Adipose tissue (tissue), 3 donors: ENCODE results near the gene CBX3. TPM values are rescaled to one million over a fixed set of nuclear protein-coding genes. Genes with fewer than 3 reads are reported as not detected.
"Not testable (repeated sequence)": the region's sequence is repeated elsewhere in the genome, so short reads cannot be mapped to it uniquely, and the experiment has no call there.

Experiments used
- H3K27ac ChIP-seq: one replicate; pipeline ENCODE4 v1.5.1; 2013; ENCODE audit warnings: low read depth, low read length
- WGBS, 3 donors: extraction: QIAGEN DNeasy Blood & Tissue Kit; methylation state at CpG; one replicate each; pipeline ENCODE4 v1.1.7; 2013; 5-methylcytosine and 5-hydroxymethylcytosine counted together
- polyA plus RNA-seq, 3 donors: library from polyadenylated mRNA; stranded (reverse); fragments of 200-250 nt; gene quantifications; one replicate each; pipeline ENCODE4 v1.2.3, GENCODE V29; 2013
- donor health status: healthy with polysubstance abuse.
- donor health status: Bipolar disorder and iron deficiency.
- donor health status: healthy.

Gene CBX3
- polyA plus RNA-seq, 3 donors: 37.3 to 132 (median 89.6) TPM

DNA sequence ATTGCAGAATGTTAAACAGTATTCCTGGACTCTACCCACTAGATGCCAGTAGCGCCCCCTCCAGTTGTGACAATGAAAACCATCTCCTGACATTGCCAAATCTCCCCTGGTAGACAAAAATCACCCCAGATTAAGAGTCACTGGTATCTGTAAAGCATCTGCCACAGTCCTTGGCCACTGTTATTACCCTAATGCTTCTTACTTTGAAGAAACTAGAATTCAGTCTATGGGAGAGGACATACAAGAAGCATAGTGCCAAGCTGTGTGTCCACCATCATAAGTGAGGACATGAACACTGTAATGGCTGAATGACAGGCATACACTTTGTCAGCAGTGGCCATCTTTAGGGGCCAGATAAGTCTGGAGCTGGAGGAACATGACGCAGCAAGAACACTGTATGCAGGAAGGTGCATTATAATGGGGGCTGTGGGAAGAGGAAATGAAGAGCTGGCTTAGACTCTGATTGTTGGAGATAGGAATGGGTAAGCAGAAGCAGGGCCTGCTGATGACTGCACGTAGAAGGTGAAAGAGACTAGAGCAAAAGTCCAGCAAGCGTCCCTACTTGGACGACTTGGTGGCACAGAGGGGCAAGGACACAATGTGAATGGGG lies 32.5 kb downstream of the CBX3 start:
- 59 to 76% (median 63%) methylated on average over 5 of the region's 5 CpGs for WGBS, 3 donors
- H3K27ac ChIP-seq: no peak overlapping the region

DNA sequence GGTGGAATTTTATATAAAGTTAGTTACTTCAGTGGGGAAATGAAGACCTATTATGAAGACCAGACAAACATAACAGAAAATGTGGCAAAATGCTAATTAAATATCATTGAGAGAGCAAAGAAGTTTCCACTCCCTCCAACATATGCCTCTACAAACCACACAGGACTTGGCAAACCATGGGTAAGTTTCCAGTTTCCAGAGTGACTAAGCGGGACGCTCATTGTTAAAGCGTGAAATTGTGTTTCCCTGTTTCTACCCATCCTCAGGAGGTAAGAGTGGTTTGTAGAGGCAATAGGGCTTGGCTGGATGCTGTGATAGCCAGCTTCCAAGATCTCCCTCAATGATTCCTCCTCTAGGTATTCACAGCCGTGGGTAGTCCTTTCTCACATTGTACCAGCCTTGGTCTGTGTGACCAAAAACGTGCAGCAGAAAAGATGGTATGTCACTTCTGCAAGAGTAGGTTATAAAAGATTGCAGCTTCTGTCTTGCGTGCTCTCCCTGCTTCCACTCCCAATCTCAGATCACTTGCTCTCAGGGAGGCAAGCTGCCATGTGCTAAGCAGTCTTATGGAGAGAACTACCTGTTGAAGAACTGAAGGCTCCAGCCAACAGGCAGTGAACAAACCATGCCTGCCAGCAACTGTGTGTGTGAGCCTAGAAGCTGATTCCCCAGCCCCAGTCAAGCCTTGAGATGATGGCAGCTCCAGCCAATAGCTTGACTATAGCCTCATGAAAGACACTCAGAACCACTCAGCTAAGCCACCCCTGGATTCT lies 35.7 kb downstream of the CBX3 start:
- 80 to 90% (median 81%) methylated on average over 6 of the region's 6 CpGs for WGBS, 3 donors
- H3K27ac ChIP-seq: no peak overlapping the region

DNA sequence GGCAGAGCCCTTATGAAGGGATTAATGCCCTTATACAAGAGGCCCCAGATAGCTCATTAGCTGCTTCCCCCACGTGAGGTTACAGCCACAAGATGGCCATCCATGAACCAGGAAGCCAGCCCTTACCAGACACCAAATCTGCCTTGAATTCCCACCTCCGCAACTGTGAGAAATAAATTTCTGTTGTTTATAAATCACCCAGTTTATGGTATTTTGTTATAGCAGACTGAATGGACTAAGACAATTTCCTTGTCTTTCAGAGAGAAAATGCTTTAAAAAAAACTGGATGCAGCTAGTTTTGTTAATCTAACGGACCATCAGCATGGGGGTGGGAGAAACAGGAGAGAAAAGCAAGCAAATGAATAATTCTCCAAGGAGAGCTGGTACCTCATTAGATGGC lies 36.5 kb downstream of the CBX3 start:
- 61 to 69% (median 61%) methylated on average over 3 of the region's 3 CpGs for WGBS, 3 donors
- H3K27ac ChIP-seq: no peak overlapping the region

DNA sequence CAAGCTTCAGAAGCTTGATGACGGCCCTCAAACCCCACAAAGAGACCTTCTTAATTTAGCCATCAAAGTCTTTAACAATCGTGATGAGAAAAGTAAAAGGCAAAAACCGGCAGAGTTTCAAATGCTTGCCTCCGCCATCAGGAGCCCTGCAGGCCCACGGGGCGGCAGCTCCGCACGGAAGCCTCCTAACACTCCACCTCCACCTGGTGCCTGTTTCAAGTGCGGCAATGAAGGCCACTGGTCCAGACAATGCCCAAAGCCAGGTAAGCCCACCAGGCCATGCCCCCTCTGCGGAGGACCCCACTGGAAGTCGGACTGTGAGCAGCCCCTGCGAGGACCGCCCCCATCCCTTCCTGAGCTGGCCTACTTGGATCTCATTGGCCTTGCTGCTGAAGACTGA lies 43.6 kb downstream of the CBX3 start:
- no peak overlapping the region for H3K27ac ChIP-seq
- 90 to 95% (median 94%) methylated on average over 13 of the region's 13 CpGs for WGBS, 3 donors

DNA sequence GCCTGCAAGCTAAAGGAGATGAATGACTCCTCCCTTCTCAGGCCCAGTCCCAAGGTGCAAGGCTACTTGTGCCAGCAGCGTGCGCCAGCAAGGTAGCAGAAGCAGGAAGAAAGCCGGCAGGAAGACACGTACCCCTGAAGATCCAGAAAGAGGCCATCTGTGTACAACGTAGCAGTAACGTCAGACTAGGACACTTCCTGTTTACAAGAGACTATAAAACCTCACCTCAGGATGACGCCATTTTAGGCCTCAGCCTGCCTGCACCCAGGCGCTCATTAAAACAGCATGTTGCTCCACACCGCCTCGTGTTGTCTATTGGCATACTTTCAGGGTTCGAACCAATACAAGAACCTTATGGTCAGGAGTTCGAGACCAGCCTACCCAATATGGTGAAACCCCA lies 48.7 kb downstream of the CBX3 start:
- WGBS, 3 donors: 76 to 90% (median 78%) methylated on average over 12 of the region's 12 CpGs
- no peak overlapping the region for H3K27ac ChIP-seq

DNA sequence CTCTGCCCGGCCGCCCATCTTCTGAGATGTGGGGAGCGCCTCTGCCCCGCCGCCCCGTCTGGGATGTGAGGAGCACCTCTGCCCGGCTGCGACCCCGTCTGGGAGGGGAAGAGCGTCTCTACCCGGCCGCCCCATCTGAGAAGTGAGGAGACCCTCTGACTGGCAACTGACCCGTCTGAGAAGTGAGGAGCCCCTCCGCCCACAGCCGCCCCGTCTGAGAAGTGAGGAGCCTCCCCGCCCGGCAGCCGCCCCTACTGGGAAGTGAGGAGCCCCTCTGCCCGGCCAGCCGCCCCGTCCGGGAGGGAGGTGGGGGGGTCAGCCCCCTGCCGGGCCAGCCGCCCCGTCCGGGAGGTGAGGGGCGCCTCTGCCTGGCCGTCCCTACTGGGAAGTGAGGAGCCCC lies 60.3 kb downstream of the CBX3 start:
- not testable (repeated sequence) for H3K27ac ChIP-seq
- WGBS, 3 donors: 96 to 98% (median 97%) methylated on average over 16 to 27 of the region's 29 CpGs

Other genes starting within 250 kb of the CBX3 start
- gene NFE2L3, start 49.5 kb upstream of the CBX3 start, polyA plus RNA-seq: 1 to 10 TPM; 1.3 to 1.9 (median 1.8) TPM
- gene HNRNPA2B1, start 999 bp upstream of the CBX3 start, polyA plus RNA-seq: 100 to 1,000 TPM; 207 to 539 (median 519) TPM
- 10 to 100 TPM in 2 of 3 donors, 1 to 10 TPM in 1; 4.6 to 18.2 (median 16.1) TPM for gene SNX10, start 90.1 kb downstream of the CBX3 start, polyA plus RNA-seq